Neutrophil (primary cell): ENCODE measurements around the gene GCSH.

Experiments
- H3K27ac ChIP-seq: fragments of 200-600 bp; sonication (generic); 2 replicates; pipeline ENCODE4 v1.5.1; 2016; ENCODE audit warnings: mild to moderate bottlenecking, moderate library complexity
- H3K27me3 ChIP-seq: fragments of 200-600 bp; sonication (generic); 2 replicates; pipeline ENCODE4 v1.6.0; 2016; ENCODE audit warnings: mild to moderate bottlenecking
- H3K36me3 ChIP-seq: fragments of 200-600 bp; sonication (generic); 2 replicates; pipeline ENCODE4 v1.5.1; 2017
- H3K4me1 ChIP-seq, 2 experiments: fragments of 200-600 bp in 1 of 2; sonication (generic) in 1 of 2; 1 replicate in 1 of 2; 2 replicates in 1 of 2; pipeline versions ENCODE4 v1.5.1 to v1.6.1; 2013 to 2016; ENCODE audit warnings: low read depth in 1 of 2, low read length in 1 of 2, mild to moderate bottlenecking in 1 of 2, moderate library complexity in 1 of 2; ENCODE audit not compliant: control insufficient read depth in 1 of 2, insufficient read depth in 1 of 2
- H3K4me3 ChIP-seq, 2 experiments: fragments of 200-600 bp in 1 of 2; sonication (generic) in 1 of 2; 1 replicate in 1 of 2; 2 replicates in 1 of 2; pipeline ENCODE4 v1.5.1; 2013 to 2016; ENCODE audit warnings: low read depth in 1 of 2, low read length in 1 of 2, mild to moderate bottlenecking in 1 of 2, moderate library complexity in 1 of 2
- H3K9me3 ChIP-seq: fragments of 200-600 bp; sonication (generic); 2 replicates; pipeline ENCODE4 v1.5.1; 2016
- TF ChIP-seq, protein P1 (sequence below): fragments of 200-600 bp; sonication (generic); IDR thresholded peaks from 2 replicates; pipeline ENCODE4 v1.5.1; 2016; ENCODE audit warnings: antibody characterized with exemption

GCSH gene

DNA sequence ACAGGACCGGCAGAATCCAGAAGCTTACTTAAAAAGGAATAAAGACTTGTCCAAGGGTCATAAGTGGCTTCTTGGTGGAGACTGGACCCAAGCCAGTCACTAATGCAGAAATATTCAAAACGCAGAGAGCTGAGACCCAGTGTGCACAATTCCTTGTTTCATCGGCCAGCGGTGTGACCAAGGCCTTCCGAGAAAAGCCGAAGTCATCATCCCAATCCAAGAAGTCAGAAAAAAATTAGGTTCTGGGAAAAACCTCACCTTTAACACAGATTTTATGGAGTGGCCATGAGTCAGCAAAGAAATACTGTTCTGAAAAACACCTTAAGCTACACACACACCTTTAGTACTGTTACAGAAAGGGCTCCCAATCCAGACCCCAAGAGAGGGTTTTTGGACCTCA lies 1.0 kb upstream of the GCSH start:
- no peaks in the 10 kb centered on the region for H3K9me3 ChIP-seq
- H3K36me3 ChIP-seq = no peaks in the 10 kb centered on the region
- H3K4me3 ChIP-seq = no peak overlapping the region
- H3K27ac ChIP-seq = no peak overlapping the region
- TF ChIP-seq, protein P1, sequence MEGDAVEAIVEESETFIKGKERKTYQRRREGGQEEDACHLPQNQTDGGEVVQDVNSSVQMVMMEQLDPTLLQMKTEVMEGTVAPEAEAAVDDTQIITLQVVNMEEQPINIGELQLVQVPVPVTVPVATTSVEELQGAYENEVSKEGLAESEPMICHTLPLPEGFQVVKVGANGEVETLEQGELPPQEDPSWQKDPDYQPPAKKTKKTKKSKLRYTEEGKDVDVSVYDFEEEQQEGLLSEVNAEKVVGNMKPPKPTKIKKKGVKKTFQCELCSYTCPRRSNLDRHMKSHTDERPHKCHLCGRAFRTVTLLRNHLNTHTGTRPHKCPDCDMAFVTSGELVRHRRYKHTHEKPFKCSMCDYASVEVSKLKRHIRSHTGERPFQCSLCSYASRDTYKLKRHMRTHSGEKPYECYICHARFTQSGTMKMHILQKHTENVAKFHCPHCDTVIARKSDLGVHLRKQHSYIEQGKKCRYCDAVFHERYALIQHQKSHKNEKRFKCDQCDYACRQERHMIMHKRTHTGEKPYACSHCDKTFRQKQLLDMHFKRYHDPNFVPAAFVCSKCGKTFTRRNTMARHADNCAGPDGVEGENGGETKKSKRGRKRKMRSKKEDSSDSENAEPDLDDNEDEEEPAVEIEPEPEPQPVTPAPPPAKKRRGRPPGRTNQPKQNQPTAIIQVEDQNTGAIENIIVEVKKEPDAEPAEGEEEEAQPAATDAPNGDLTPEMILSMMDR = no peak
- peaks cover 9 to 11% of the 10 kb centered on the region in 2 experiments for H3K4me1 ChIP-seq
- peaks cover 16% of the 10 kb centered on the region for H3K27me3 ChIP-seq

- Histone ChIP-seq H3K4me3 (peak overlapping the region; percentile 81 to 91), H3K9me3 (no peaks in the 10 kb centered on the region), H3K27me3 (peaks cover 16% of the 10 kb centered on the region), H3K36me3 (no peaks in the 10 kb centered on the region), H3K4me1 (peaks cover 9 to 11% of the 10 kb centered on the region in 2 experiments), H3K27ac (peak overlapping the region; percentile 0)
- TF ChIP-seq, protein P1 = no peak
Measured at GRCh38 chr16:81096715-81097208, 567 bp upstream of the GCSH start.

- Histone ChIP-seq H3K4me1 (peaks cover 9 to 11% of the 10 kb centered on the region in 2 experiments), H3K27ac (peak overlapping the region; percentile 0), H3K9me3 (no peaks in the 10 kb centered on the region), H3K4me3 (peak overlapping the region; percentile 81 to 91), H3K27me3 (peaks cover 16% of the 10 kb centered on the region), H3K36me3 (no peaks in the 10 kb centered on the region)
- TF ChIP-seq, protein P1 = no peak
Measured at GRCh38 chr16:81095653-81095952, 592 bp downstream of the GCSH start.

DNA sequence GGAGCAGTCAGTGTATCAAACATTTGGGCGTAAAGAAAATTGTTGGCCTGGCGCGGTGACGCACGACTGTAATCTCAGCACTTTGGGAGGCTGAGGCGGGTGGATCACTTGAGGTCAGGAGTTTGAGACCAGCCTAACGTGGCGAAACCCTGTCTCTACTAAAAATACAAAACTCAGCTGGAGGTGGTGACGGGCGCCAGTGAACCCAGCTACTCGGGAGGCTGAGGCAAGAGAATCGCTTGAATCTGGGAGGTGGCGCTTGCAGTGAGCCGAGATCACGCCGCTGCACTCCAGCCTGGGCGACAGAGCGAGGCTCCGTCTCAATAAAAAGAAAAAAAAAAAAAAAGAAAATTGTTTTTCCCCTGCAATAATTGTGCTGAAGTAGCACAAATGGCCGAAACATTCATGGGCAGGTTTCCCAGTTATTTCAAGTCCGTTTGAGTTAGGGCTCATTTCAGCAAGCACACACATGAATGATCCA lies 1.4 kb downstream of the GCSH start:
- Histone ChIP-seq H3K36me3 (no peaks in the 10 kb centered on the region), H3K9me3 (no peaks in the 10 kb centered on the region), H3K27ac (no peak overlapping the region), H3K4me3 (no peak overlapping the region), H3K27me3 (peaks cover 16% of the 10 kb centered on the region), H3K4me1 (peaks cover 9 to 11% of the 10 kb centered on the region in 2 experiments)
- TF ChIP-seq, protein P1 = no peak

DNA sequence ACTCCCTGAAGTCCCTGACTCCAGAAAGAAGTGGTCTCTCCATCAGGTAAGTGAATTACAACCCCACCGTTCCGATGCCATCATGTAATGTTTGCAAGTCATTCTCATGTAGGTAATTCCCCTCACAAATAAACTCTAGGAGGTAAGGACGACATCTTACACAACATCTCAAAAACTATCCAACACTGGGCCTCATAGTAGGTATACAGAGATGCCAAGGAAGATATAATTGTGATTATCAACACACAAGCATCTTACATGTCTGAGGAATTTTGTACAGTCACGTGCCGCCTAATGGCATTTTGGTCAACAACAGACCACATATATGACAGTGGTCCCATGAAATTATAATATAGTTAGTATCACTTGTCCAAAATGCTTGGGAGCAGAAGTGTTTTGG lies 7.4 kb downstream of the GCSH start:
- TF ChIP-seq, protein P1 = no peak
- Histone ChIP-seq H3K4me1 (no peaks in the 10 kb centered on the region), H3K9me3 (no peaks in the 10 kb centered on the region), H3K27ac (no peak overlapping the region), H3K36me3 (no peaks in the 10 kb centered on the region), H3K27me3 (no peaks in the 10 kb centered on the region), H3K4me3 (no peak overlapping the region)

DNA sequence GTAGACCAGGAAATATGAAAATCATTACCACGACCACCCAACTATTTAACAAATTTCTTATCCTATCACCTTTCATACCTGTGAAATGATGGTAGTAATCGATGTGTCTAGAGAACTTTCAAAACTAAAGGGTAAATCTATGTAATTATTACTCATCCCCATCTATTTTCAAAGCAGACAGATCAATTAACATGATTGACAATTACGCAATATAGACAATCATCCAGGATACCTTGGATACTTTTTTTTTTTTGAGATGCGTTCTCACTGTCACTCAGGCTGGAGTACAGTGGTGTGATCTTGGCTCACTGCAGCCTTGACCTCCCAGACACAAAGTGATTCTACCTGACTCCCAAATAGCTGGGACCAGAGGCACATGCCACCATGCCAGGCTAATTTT lies 15.2 kb downstream of the GCSH start:
- H3K4me3 ChIP-seq = no peak overlapping the region
- no peaks in the 10 kb centered on the region for H3K9me3 ChIP-seq
- no peaks in the 10 kb centered on the region for H3K36me3 ChIP-seq
- H3K27me3 ChIP-seq = no peaks in the 10 kb centered on the region
- TF ChIP-seq, protein P1 = no peak
- no peak overlapping the region for H3K27ac ChIP-seq
- H3K4me1 ChIP-seq = peaks cover 11 to 18% of the 10 kb centered on the region in 2 experiments
